Suprapubic skin (tissue), 3 donors: ENCODE data around the gene ZNF584.

Experiments
- CTCF ChIP-seq, 2 donors: fragments of 200-600 bp in 1 of 2; fragments of 450-650 bp in 1 of 2; sonication (generic) in 1 of 2; IDR thresholded peaks; one replicate each; pipeline ENCODE4 v1.5.1; 2016 to 2019; ENCODE audit warnings: antibody characterized with exemption in 2 of 2, mild to moderate bottlenecking in 1 of 2, moderate library complexity in 1 of 2
- POLR2AphosphoS5 ChIP-seq, 3 donors: sonication (generic); formaldehyde crosslinking; IDR thresholded peaks; one replicate each; pipeline ENCODE4 v1.6.1; 2017; ENCODE audit warnings: antibody characterized with exemption in 3 of 3

GRCh38 chr19:58398087-58398486, 10.4 kb upstream of the ZNF584 start:
- TF ChIP-seq CTCF (IDR thresholded peaks at IDR 0.05), result no peak
- TF ChIP-seq POLR2AphosphoS5 (IDR thresholded peaks at IDR 0.05), result no peak
